Myocyte (in vitro differentiated cells): Measurements from ENCODE around the gene PGAM2. TPM values are rescaled to one million over a fixed set of nuclear protein-coding genes. Genes with fewer than 3 reads are reported as not detected.
A peak's percentile ranks its signal among the peaks of the same experiment; 100 is the strongest.
"Not testable (repeated sequence)": the region's sequence is repeated elsewhere in the genome, so short reads cannot be mapped to it uniquely, and the experiment has no call there.

Experiments used
- DNase-seq: peaks from one replicate; pipeline ENCODE4 v3.0.0-alpha.2; 2012; ENCODE audit warnings: low read depth
- microRNA-seq: library from miRNA; unstranded; fragments of <30 nt; microRNA quantifications from one replicate; pipeline ENCODE4, GENCODE V29; 2016
- total RNA-seq: library from RNA; depleted of rRNA; stranded (reverse); fragments of >200 nt; gene quantifications from 2 replicates; pipeline ENCODE4 v1.2.3, GENCODE V29; 2014

Gene PGAM2
- total RNA-seq, 1 donor from 2014 or later, result 81.2 TPM

DNA sequence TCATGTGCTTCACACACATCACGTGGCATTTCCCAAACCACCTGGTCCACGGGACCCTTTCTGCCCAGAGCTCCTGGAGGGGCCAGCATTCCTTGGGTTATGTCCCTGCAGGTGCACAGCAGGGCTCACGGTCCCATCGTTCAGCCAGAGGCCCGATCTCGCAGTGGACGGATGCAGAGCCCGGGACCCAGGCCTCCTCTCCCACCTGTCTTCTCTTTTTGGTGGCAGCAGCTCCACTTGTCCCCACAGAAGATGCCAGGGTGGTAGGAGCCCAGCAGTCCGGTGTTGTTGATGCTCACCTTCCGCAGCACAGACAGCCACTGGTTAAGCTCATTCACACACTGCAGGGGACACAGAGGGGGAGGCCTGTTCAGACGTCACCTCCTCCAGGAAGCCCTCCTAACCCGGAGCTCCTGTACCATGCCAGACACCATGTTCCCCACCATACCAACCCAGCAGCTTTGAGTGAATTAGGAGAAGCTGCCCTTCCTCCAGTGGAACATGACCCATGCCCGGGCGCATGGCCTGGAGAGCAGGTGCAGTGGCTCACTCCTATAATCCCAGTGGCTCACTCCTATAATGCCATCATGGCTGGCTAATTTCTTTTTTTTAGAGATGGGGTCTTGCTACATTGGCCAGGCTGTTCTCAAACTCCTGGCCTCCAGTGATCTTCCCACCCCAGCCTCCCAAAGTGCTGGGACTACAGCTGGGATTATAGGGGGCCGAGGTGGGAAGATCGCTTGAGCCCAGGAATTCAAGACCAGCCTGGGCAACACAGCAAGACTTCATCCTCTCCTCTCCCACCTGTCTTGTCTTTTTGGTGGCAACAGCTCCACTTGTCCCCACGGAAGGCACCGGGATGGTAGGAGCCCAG is 31.2 kb downstream of the PGAM2 start:
- DNase-seq, result not testable (repeated sequence)

DNA sequence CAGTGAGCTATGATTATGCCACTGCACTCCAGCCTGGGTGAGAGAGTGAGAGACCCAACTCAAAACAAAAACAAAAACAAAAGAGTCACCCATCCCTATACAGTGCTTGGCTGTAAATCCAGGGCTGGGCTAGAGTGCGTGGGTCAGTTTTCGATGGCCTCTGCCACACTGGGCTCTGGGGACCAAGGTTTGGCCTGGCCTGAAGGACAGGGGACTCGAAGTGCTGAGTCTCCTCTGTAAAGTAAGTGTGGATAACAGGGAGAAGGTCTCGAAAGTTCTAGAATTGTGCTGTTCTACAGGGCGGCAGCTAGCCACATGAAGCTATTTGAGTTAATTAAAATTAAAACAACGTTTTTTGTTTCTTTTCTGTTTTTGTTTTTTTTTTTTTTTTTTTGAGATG is 33.3 kb downstream of the PGAM2 start:
- not testable (repeated sequence) for DNase-seq

DNA sequence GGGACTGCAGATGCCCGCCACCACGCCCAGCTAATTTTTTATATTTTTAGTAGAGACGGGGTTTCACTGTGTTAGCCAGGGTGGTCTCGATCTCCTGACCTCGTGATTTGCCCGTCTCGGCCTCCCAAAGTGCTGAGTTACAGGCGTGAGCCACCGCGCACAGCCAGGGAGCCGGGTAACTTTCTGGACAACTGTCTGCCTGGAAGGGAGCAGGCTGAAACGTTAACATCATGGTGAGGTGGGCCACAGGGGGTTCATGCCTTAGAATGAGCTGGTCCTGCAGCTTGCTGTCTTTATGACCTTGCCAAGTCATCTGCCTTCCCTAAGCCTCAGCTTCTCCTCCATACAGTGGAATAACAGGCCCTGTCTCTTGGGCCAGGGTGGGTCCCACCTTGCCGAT is 34.0 kb downstream of the PGAM2 start:
- not testable (repeated sequence) for DNase-seq

DNA sequence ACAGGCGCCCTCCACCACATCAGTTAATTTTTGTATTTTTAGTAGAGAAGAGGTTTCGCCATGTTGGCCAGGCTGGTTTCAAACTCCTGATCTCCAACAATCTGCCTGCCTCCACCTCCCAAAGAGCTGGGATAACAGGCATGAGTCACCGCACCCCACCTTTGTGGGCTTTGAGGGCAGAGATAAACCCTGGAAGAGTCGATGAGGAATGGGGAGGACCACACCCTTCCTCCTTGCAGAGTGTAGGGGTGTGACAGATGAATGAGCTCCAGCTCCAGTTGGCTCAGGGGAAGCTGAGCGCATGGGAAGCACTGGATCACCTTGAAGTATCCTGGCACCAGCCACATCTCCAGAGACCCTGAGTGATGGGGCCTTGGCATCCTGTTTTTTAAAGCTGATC is 35.3 kb downstream of the PGAM2 start:
- DNase-seq, result not testable (repeated sequence)

DNA sequence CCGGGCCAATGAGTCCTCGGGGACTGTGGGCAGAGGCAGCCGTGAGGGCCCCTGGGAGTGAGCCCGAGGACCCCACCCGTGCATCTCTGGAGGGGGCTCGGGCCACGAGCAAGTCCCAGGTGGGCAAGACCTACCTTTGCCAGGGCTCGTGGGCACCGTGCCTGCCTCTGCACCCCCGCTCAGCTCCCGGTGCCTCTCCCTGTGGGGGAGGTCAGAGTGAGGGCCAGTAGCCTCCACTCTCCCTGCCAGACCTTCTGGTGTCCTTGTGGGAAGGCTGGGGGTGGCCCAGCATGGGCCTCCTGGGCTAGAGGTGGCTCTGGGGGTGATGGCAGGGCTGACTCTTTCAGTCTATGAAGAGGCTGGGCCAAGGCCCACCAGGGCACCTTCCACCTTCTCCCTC is 35.9 kb downstream of the PGAM2 start:
- not testable (repeated sequence) for DNase-seq

DNA sequence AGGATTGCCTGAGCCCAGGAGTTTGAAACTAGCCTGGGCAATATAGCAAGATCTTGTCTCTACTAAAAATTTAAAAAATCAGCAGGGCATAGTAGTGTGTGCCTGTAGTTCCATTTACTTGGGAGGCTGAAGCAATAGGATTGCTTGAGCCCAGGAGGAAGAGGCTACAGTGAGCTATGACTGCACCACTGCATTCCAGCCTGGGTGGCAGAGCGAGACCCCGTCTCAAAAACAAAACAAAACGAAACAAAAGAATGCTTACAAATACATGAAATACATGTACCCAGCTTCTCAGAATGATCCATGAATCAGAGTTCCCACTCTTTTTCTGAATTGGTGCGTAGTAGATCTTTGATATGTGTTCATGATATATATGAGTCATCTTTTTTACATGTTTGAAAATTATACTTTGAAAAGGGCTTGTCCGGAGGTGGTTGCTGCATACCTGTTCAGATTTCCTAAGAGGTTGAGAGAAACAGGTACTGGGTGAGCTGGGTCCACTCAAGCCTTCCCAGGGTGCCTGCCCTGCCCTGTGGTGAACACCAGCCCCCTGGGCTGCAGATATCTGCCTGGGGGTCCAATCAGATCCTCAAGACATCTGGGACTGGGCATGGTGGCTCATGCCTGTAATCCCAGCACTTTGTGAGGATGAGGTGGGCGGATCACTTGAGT is 42.4 kb downstream of the PGAM2 start:
- DNase-seq, result not testable (repeated sequence)

DNA sequence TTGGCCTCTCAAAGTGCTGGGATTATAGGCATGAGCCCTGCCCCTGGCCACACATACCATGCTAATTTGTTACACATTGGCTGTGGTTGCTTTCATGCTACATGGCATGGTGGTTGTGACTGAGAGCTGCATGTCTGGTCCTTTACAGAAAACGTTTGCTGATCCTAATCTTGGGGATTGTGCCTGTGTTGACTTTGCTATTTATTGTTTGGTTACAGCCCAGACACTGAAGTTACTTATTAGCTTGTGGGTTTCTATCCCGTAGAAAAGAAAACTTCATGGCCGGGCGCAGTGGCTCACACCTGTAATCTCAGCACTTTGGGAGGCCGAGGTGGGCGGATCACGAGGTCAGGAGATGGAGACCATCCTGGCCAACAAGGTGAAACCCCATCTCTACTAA is 43.3 kb downstream of the PGAM2 start:
- not testable (repeated sequence) for DNase-seq

DNA sequence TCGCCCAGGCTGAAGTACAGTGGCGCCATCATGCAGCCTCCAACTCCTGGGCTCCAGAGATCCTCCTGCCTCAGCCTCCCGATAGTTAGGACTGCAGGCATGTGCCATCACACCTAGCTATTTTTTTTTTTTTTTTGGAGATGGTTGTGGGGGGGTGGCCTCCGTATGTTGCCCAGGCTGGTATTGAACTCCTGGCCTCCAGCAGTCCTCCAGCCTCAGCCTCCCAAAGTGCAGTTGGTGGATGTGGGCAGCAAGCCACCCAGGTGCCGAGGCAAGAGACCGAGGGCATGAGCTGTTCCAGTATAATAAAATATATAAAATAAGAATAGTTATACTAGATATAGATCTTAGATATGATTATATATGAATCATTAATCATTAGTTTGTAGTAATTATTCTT is 45.5 kb downstream of the PGAM2 start:
- DNase-seq, result not testable (repeated sequence)

DNA sequence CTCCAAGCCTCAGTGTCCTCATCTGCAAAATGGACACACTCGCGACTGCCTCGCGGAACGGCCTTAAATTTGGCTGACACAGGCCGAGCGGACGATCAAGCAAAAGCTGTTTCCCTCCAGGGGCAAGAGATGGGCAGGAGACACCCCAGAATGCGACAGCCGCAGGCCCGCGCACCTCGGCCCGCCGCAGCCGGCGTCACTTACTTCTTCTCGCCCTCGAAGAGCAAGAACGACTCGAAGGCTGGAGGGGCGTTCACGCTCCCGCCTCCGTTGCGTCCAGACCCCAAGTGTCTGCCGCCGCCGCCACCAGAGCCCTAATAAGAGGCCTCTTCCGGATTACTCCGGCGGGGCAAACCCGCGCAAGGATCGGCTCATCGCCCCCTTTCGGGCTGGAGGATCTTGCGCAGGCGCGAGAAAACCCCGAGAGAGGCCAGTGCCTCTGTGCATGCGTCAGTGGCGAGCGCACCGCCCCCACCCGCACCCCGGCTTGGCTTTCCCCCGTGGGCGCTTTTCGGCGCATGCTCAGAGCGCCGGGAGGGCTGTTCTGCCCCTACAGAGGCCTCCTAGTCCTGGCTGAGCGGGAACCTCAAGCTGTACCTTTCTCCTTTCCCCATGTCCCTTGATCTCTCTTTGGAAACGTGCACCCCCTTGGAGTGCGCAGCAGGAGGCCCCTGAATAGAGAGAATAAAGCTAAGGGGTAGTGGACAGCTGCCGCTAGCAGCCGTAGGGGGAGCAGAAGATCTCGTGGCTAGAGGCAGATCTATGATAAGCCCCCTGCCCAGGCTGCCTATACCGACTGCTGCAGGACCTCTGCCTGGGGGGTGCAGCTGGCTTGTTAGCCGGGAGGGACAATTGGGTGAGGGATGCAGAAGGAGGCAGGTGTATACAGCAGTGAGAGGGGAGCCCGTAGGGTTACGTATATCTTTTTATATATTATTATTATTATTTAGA is 46.2 kb downstream of the PGAM2 start:
- peak; percentile 99 for DNase-seq

DNA sequence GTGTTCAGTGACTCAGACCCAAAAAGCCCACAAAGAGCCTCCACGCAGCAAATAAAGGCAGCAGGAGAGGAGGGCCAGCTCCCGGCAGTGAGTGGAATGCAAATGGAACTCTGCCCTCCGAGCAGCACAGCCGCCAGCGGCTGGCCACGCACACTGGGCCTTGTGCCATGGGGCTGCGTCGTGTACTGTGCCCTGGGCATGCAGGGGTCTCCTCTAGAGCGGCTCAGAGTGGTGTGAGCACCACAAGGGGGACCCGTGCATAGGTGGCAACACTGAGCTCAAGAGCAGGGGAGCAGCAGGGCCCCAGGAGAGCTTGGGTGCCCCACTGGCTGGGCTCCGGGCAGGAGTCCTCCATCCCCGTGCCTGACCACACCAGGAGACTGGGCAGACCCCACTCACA is 50.3 kb downstream of the PGAM2 start:
- DNase-seq, result peak; percentile 13

Small RNA genes within 50 kb of the gene (microRNA-seq; reads per million reads assigned to microRNA genes)
- not detected for gene MIR6837
- 1.5 reads per million for gene MIR6838

Other genes with a start within 250 kb of the PGAM2 start
- gene MRPS24, start 196.1 kb downstream of the PGAM2 start, total RNA-seq, result 173 and 200 TPM in 2 replicates
- 33.8 and 41.6 TPM in 2 replicates for gene URGCP, start 159.0 kb downstream of the PGAM2 start, total RNA-seq
- gene UBE2D4, start 139.1 kb downstream of the PGAM2 start, total RNA-seq, result 63.4 and 70.0 TPM in 2 replicates
- gene SPDYE1, start 67.7 kb downstream of the PGAM2 start, total RNA-seq, result not detected in 2 replicates
- gene DBNL, start 20.9 kb downstream of the PGAM2 start, total RNA-seq, result 112 and 153 TPM in 2 replicates
- 39.4 and 40.3 TPM in 2 replicates for gene POLM, start 17.0 kb upstream of the PGAM2 start, total RNA-seq
- gene AEBP1, start 38.8 kb upstream of the PGAM2 start, total RNA-seq, result 0.75 and 1.2 TPM in 2 replicates
- gene POLD2, start 58.0 kb upstream of the PGAM2 start, total RNA-seq, result 199 and 211 TPM in 2 replicates
- gene MYL7, start 75.8 kb upstream of the PGAM2 start, total RNA-seq, result not detected in 2 replicates
- 0.13 TPM in 1 of 2 replicates, not detected in the other for gene GCK, start 123.9 kb upstream of the PGAM2 start, total RNA-seq
- 153 and 155 TPM in 2 replicates for gene YKT6, start 135.4 kb upstream of the PGAM2 start, total RNA-seq